Nephron progenitor cell (in vitro differentiated cells): Measurements from ENCODE around the gene TESK1.
A peak's percentile ranks its signal among the peaks of the same experiment; 100 is the strongest.

ENCODE experiments used
- DNase-seq: peaks from one replicate; pipeline ENCODE4 v3.0.0; 2021
- H3K27ac Mint-ChIP-seq: 2 replicates; pipeline ENCODE4 v1.8.0; 2021; ENCODE audit warnings: mild to moderate bottlenecking, moderate library complexity, mixed read lengths
- H3K27me3 Mint-ChIP-seq: 2 replicates; pipeline ENCODE4 v1.8.0; 2021; ENCODE audit warnings: mild to moderate bottlenecking, low read depth, mixed read lengths; ENCODE audit not compliant: poor library complexity
- H3K36me3 Mint-ChIP-seq: 2 replicates; pipeline ENCODE4 v1.8.0; 2021; ENCODE audit warnings: low read depth, mixed read lengths
- H3K4me1 Mint-ChIP-seq: 2 replicates; pipeline ENCODE4 v1.8.0; 2021; ENCODE audit warnings: mixed read lengths
- H3K4me3 Mint-ChIP-seq: 2 replicates; pipeline ENCODE4 v1.8.0; 2021; ENCODE audit warnings: mild to moderate bottlenecking, moderate library complexity, mixed read lengths
- H3K9me3 Mint-ChIP-seq: 2 replicates; pipeline ENCODE4 v1.8.0; 2021; ENCODE audit warnings: mild to moderate bottlenecking, moderate library complexity, mixed read lengths
- CTCF ChIP-seq: fragments of 200-600 bp; sonication (generic); IDR thresholded peaks from 2 replicates; pipeline ENCODE4 v1.5.0; 2021; ENCODE audit warnings: antibody characterized with exemption

The TESK1 gene

GRCh38 chr9:35659340-35659739, 54.3 kb downstream of the TESK1 start:
- Mint-ChIP-seq H3K9me3 (peaks cover 4% of the 10 kb centered on the region), H3K4me3 (peak overlapping the region; percentile 86), H3K36me3 (peaks cover 28% of the 10 kb centered on the region), H3K4me1 (peaks cover 67% of the 10 kb centered on the region), H3K27me3 (peaks cover 15% of the 10 kb centered on the region), H3K27ac (peak overlapping the region; percentile 7)
- TF ChIP-seq CTCF: no peak
- DNase-seq: no peak
